Activated B cell treated with CpG ODN at 0.5 μM for 24 hours (primary cell): ENCODE data around the gene PHC2. TPM values are rescaled to one million over a fixed set of nuclear protein-coding genes. Genes with fewer than 3 reads are reported as not detected.

Experiments
- ATAC-seq: fragments of 200-7000 bp; cut with Tn5 transposase; one replicate; pipeline ENCODE4 v1.10.0; 2021; ENCODE audit warnings: low read depth, mild to moderate bottlenecking, moderate library complexity
- CTCF ChIA-PET: fragments of 350-600 bp; sonication (Branson Sonifier 250); formaldehyde crosslinking; loops from one replicate; lab custom pipeline; 2021; ENCODE audit warnings: antibody characterized with exemption; lab: Charles Lee
- POLR2A ChIA-PET: fragments of 350-600 bp; sonication (Branson Sonifier 250); formaldehyde crosslinking; loops from one replicate; lab custom pipeline; 2021; ENCODE audit warnings: antibody characterized with exemption; lab: Charles Lee
- DNase-seq: peaks from one replicate; pipeline ENCODE4 v3.0.0; 2022
- H3K27ac Mint-ChIP-seq: one replicate; pipeline ENCODE4 v1.8.0; 2020; ENCODE audit warnings: mixed read lengths
- H3K27me3 Mint-ChIP-seq: one replicate; pipeline ENCODE4 v1.8.0; 2021; ENCODE audit warnings: mixed read lengths
- H3K36me3 Mint-ChIP-seq: one replicate; pipeline ENCODE4 v1.8.0; 2021; ENCODE audit warnings: low read depth, mixed read lengths
- H3K4me1 Mint-ChIP-seq: one replicate; pipeline ENCODE4 v1.8.0; 2021; ENCODE audit warnings: mixed read lengths
- H3K4me3 Mint-ChIP-seq: one replicate; pipeline ENCODE4 v1.8.0; 2020; ENCODE audit warnings: mild to moderate bottlenecking, mixed read lengths
- H3K9me3 Mint-ChIP-seq: one replicate; pipeline ENCODE4 v1.8.0; 2020; ENCODE audit warnings: mixed read lengths
- CTCF ChIP-seq: fragments of 200-600 bp; IDR thresholded peaks from one replicate; pipeline ENCODE4 v1.8.0; 2022; ENCODE audit warnings: antibody characterized with exemption, mild to moderate bottlenecking
- intact Hi-C: fragments of 100-400 bp; cut with micrococcal nuclease; formaldehyde crosslinking; loops from one replicate; pipeline ENCODE4 v1.15.1; 2024
- total RNA-seq: library from RNA; stranded (reverse); gene quantifications from 2 replicates; pipeline ENCODE4 v1.2.3, GENCODE V29; 2022

PHC2 gene
- total RNA-seq, 1 donor from 2014 or later, result 16.4 TPM

- CTCF ChIA-PET, result interaction anchor here (0.6 kb wide), 1 partner anchor 83 kb away, joined by 3 read pairs; no protein-coding TSS in a partner anchor
- Mint-ChIP-seq H3K27ac (no peak overlapping the region), H3K4me3 (no peak overlapping the region), H3K4me1 (peaks cover 8% of the 10 kb centered on the region), H3K36me3 (no peaks in the 10 kb centered on the region), H3K27me3 (peaks cover 20% of the 10 kb centered on the region), H3K9me3 (no peaks in the 10 kb centered on the region)
- no peak for DNase-seq
- no peak for ATAC-seq
- POLR2A ChIA-PET, result no interaction called here
- TF ChIP-seq CTCF, result no peak
- intact Hi-C loops, result no loop called here
Measured at GRCh38 chr1:33381977-33382376, 48.9 kb downstream of the PHC2 start.

DNA sequence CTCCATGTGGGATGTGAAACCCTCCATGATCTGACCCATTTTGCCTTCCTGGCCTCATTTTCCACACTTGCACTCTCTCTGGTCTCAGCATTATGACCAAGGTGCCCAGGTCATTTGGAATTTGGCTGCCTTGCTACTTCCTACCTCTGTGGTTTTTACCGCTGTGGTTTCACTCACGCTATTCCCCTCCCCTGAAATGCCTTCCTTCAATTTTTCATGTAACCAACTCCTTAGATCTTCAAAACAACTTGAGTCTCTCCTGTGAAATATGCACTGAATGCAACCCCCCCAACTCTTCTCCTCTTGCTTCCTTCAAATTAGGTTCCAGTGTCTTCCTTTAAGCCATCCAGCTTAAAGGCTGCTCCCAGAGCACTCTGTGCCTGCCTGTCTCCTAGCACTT lies 50.1 kb downstream of the PHC2 start:
- Mint-ChIP-seq H3K36me3 (no peaks in the 10 kb centered on the region), H3K4me1 (peaks cover 8% of the 10 kb centered on the region), H3K4me3 (no peak overlapping the region), H3K27ac (no peak overlapping the region), H3K9me3 (no peaks in the 10 kb centered on the region), H3K27me3 (peaks cover 20% of the 10 kb centered on the region)
- no peak for ATAC-seq
- no peak for DNase-seq
- intact Hi-C loops, result no loop called here
- POLR2A ChIA-PET, result no interaction called here
- TF ChIP-seq CTCF, result no peak
- CTCF ChIA-PET, result no interaction called here

- Mint-ChIP-seq H3K27ac (no peak overlapping the region), H3K4me3 (no peak overlapping the region), H3K9me3 (no peaks in the 10 kb centered on the region), H3K4me1 (peaks cover 8% of the 10 kb centered on the region), H3K36me3 (no peaks in the 10 kb centered on the region), H3K27me3 (peaks cover 20% of the 10 kb centered on the region)
- no peak for TF ChIP-seq CTCF
- intact Hi-C loops, result no loop called here
- ATAC-seq (no peak), DNase-seq (no peak)
- ChIA-PET POLR2A (no interaction called here), CTCF (no interaction called here)
Measured at GRCh38 chr1:33379631-33380354, 51.1 kb downstream of the PHC2 start.

DNA sequence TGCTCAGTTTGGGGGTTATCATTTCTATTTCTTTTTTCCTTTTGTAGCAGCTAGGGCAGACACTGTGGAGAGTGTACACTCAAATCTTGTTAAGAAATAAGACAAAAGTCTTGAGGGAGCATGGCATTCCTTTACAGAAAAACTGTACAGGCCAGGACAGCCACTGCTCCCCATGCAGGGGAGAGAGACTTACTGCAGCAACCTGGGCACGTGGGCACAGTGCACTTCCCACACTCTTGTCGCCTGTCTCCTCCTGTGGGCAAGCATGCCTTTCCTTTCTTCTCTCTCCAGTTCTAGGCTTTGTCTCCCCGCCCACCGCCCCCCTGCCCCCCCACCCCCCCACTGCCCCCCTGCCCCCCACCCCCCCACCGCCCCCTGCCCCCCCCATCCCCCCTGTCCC lies 51.9 kb downstream of the PHC2 start:
- ATAC-seq (no peak), DNase-seq (no peak)
- H3K27me3 Mint-ChIP-seq, result peaks cover 20% of the 10 kb centered on the region
- H3K4me1 Mint-ChIP-seq, result peaks cover 8% of the 10 kb centered on the region
- no peaks in the 10 kb centered on the region for H3K36me3 Mint-ChIP-seq
- no peak overlapping the region for H3K27ac Mint-ChIP-seq
- intact Hi-C loops, result no loop called here
- no peak overlapping the region for H3K4me3 Mint-ChIP-seq
- ChIA-PET POLR2A (no interaction called here), CTCF (no interaction called here)
- no peaks in the 10 kb centered on the region for H3K9me3 Mint-ChIP-seq
- no peak for TF ChIP-seq CTCF

DNA sequence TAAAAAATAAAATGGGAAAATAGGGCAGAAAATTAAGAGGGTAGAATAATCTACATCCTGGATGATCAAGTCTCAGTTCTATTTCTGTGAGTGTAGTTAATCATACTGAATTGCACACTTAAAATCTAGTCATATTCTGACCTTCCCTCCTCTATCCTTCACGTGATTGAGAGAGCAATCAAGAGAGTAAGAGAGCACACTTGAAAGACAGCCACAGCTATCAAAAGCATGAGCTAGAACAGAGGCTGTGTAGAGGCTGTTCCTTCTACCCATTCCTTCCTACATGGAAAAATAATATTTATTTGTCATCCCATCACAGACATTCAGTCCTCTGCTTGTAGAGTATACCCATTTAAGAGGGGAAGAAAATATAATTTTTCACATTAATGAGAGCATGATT lies 52.4 kb downstream of the PHC2 start:
- ATAC-seq (no peak), DNase-seq (no peak)
- ChIA-PET CTCF (no interaction called here), POLR2A (no interaction called here)
- H3K27ac Mint-ChIP-seq, result no peak overlapping the region
- TF ChIP-seq CTCF, result no peak
- intact Hi-C loops, result no loop called here
- peaks cover 8% of the 10 kb centered on the region for H3K4me1 Mint-ChIP-seq
- no peak overlapping the region for H3K4me3 Mint-ChIP-seq
- H3K36me3 Mint-ChIP-seq, result no peaks in the 10 kb centered on the region
- H3K9me3 Mint-ChIP-seq, result no peaks in the 10 kb centered on the region
- H3K27me3 Mint-ChIP-seq, result peaks cover 20% of the 10 kb centered on the region
